ENCODE measurements around the gene CYFIP2.

CYFIP2 gene

GRCh38 chr5:157306081-157306480 is 40.2 kb downstream of the CYFIP2 start:
- Histone ChIP-seq H3K4me3 (ENCODE audit: low read depth, low read length) (no peak overlapping the region), H3K27ac (ENCODE audit: low read depth, low read length) (no peak overlapping the region), H3K36me3 (ENCODE audit: insufficient read depth, low read length) (no peaks in the 10 kb centered on the region), H3K79me2 (ENCODE audit: control insufficient read depth, insufficient read depth, low read length, unreplicated experiment) (no peaks in the 10 kb centered on the region), H3K4me1 (ENCODE audit: control insufficient read depth, insufficient read depth, low read length, unreplicated experiment) (peaks cover 8% of the 10 kb centered on the region), H2AFZ (ENCODE audit: low read length, unreplicated experiment) (no peak overlapping the region), H3K27me3 (ENCODE audit: insufficient read depth, low read length) (0 out of 2 replicates have a peak, but pooled peaks cover 6% of the 10 kb centered on the region)

- 0 out of 2 replicates have a peak, but pooled peaks cover 6% of the 10 kb centered on the region for H3K27me3 ChIP-seq (ENCODE audit: insufficient read depth, low read length)
- H2AFZ ChIP-seq (ENCODE audit: low read length, unreplicated experiment) = no peak overlapping the region
- no peaks in the 10 kb centered on the region for H3K36me3 ChIP-seq (ENCODE audit: insufficient read depth, low read length)
- H3K4me3 ChIP-seq (ENCODE audit: low read depth, low read length) = no peak overlapping the region
- peaks cover 8% of the 10 kb centered on the region for H3K4me1 ChIP-seq (ENCODE audit: control insufficient read depth, insufficient read depth, low read length, unreplicated experiment)
- no peak overlapping the region for H3K27ac ChIP-seq (ENCODE audit: low read depth, low read length)
- no peaks in the 10 kb centered on the region for H3K79me2 ChIP-seq (ENCODE audit: control insufficient read depth, insufficient read depth, low read length, unreplicated experiment)
These were observed 41.0 kb downstream of the CYFIP2 start for GRCh38 chr5:157306692-157307471.

GRCh38 chr5:157308836-157309465 is 43.0 kb downstream of the CYFIP2 start:
- Histone ChIP-seq H3K36me3 (ENCODE audit: insufficient read depth, low read length) (no peaks in the 10 kb centered on the region), H3K27ac (ENCODE audit: low read depth, low read length) (no peak overlapping the region)

DNA sequence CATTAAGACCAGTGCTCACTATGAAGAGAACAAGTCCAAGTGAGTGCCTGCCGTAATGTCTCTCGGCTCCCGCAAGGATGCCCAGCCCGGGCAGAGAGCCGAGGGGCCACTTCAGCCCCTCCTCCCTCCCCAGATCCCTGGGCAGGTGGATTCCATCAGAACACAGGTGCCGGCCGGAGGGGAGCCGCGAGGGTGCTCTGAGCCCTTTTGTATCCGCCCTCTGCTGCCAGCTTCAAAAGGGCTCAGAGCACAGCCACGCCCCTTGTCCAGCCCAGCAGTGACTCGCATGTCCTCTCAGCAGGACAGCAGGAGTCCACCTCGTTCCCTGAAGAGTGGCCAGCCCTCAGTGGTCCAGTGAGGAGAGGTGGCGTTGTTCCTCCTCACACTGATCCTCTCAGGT is 43.9 kb downstream of the CYFIP2 start:
- Histone ChIP-seq H3K36me3 (ENCODE audit: insufficient read depth, low read length) (no peaks in the 10 kb centered on the region), H2AFZ (ENCODE audit: low read length, unreplicated experiment) (no peak overlapping the region), H3K27me3 (ENCODE audit: insufficient read depth, low read length) (peaks cover 12% of the 10 kb centered on the region), H3K4me3 (ENCODE audit: low read depth, low read length) (no peak overlapping the region), H3K79me2 (ENCODE audit: control insufficient read depth, insufficient read depth, low read length, unreplicated experiment) (no peaks in the 10 kb centered on the region), H3K27ac (ENCODE audit: low read depth, low read length) (no peak overlapping the region), H3K4me1 (ENCODE audit: control insufficient read depth, insufficient read depth, low read length, unreplicated experiment) (peaks cover 8% of the 10 kb centered on the region)

More at GRCh38 chr5:157308836-157309465, 43.0 kb downstream of the CYFIP2 start:
- Histone ChIP-seq H3K4me1 (ENCODE audit: control insufficient read depth, insufficient read depth, low read length, unreplicated experiment) (peaks cover 8% of the 10 kb centered on the region), H3K4me3 (ENCODE audit: low read depth, low read length) (no peak overlapping the region), H3K27me3 (ENCODE audit: insufficient read depth, low read length) (peaks cover 6% of the 10 kb centered on the region; the same call in 1 of the 2 replicates), H2AFZ (ENCODE audit: low read length, unreplicated experiment) (no peak overlapping the region), H3K79me2 (ENCODE audit: control insufficient read depth, insufficient read depth, low read length, unreplicated experiment) (no peaks in the 10 kb centered on the region)

DNA sequence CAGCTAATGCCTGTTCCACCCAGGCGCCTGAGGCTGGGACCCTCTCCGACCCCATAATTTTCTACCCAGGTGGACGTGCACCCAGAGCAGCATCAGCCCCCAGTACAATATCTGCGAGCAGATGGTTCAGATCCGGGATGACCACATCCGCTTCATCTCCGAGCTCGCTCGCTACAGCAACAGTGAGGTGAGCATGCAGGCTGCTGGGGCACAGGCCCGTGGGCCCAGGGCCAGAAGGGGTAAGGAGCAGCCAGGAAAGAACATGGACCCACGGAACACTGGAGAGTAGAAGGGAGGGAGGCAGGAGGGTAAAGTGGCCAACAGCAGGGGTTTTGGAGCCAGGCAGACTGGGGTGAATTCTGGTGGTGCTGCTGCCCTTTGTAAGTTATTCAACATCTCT is 45.7 kb downstream of the CYFIP2 start:
- no peak overlapping the region for H3K4me3 ChIP-seq (ENCODE audit: low read depth, low read length)
- H3K27ac ChIP-seq (ENCODE audit: low read depth, low read length) = no peak overlapping the region
- H3K27me3 ChIP-seq (ENCODE audit: insufficient read depth, low read length) = peaks cover 16% of the 10 kb centered on the region
- peaks cover 8% of the 10 kb centered on the region for H3K4me1 ChIP-seq (ENCODE audit: control insufficient read depth, insufficient read depth, low read length, unreplicated experiment)
- no peak overlapping the region for H2AFZ ChIP-seq (ENCODE audit: low read length, unreplicated experiment)
- H3K79me2 ChIP-seq (ENCODE audit: control insufficient read depth, insufficient read depth, low read length, unreplicated experiment) = no peaks in the 10 kb centered on the region
- no peaks in the 10 kb centered on the region for H3K36me3 ChIP-seq (ENCODE audit: insufficient read depth, low read length)

DNA sequence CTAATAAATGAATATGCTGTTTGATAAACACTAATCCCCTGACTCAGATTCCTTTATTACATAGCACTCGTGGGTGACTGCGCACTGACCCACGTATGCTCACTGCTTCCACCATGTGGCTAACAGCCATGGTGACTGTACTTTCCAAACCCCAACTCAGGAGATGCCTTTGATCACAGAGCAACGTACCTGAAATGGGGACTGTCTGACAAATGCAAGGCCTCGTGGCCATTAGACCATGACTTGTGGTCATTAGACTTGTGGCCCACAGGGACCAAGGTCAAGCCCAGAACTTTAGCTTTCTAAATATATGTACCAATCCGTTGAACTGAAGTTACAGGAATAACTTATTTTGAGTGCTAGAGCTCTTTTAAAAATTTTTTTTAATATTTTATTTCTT is 46.6 kb downstream of the CYFIP2 start:
- Histone ChIP-seq H3K36me3 (ENCODE audit: insufficient read depth, low read length) (no peaks in the 10 kb centered on the region), H3K79me2 (ENCODE audit: control insufficient read depth, insufficient read depth, low read length, unreplicated experiment) (no peaks in the 10 kb centered on the region), H3K27ac (ENCODE audit: low read depth, low read length) (no peak overlapping the region), H3K4me3 (ENCODE audit: low read depth, low read length) (no peak overlapping the region), H3K27me3 (ENCODE audit: insufficient read depth, low read length) (peaks cover 19% of the 10 kb centered on the region), H3K4me1 (ENCODE audit: control insufficient read depth, insufficient read depth, low read length, unreplicated experiment) (peaks cover 8% of the 10 kb centered on the region), H2AFZ (ENCODE audit: low read length, unreplicated experiment) (no peak overlapping the region)

GRCh38 chr5:157322581-157322980 is 56.7 kb downstream of the CYFIP2 start:
- H3K4me1 ChIP-seq (ENCODE audit: control insufficient read depth, insufficient read depth, low read length, unreplicated experiment) = no peaks in the 10 kb centered on the region
- no peak overlapping the region for H3K27ac ChIP-seq (ENCODE audit: low read depth, low read length)
- no peak overlapping the region for H2AFZ ChIP-seq (ENCODE audit: low read length, unreplicated experiment)
- no peaks in the 10 kb centered on the region for H3K36me3 ChIP-seq (ENCODE audit: insufficient read depth, low read length)
- no peaks in the 10 kb centered on the region for H3K79me2 ChIP-seq (ENCODE audit: control insufficient read depth, insufficient read depth, low read length, unreplicated experiment)
- peaks cover 34% of the 10 kb centered on the region; the same call in 1 of the 2 replicates for H3K27me3 ChIP-seq (ENCODE audit: insufficient read depth, low read length)
- H3K4me3 ChIP-seq (ENCODE audit: low read depth, low read length) = no peak overlapping the region

DNA sequence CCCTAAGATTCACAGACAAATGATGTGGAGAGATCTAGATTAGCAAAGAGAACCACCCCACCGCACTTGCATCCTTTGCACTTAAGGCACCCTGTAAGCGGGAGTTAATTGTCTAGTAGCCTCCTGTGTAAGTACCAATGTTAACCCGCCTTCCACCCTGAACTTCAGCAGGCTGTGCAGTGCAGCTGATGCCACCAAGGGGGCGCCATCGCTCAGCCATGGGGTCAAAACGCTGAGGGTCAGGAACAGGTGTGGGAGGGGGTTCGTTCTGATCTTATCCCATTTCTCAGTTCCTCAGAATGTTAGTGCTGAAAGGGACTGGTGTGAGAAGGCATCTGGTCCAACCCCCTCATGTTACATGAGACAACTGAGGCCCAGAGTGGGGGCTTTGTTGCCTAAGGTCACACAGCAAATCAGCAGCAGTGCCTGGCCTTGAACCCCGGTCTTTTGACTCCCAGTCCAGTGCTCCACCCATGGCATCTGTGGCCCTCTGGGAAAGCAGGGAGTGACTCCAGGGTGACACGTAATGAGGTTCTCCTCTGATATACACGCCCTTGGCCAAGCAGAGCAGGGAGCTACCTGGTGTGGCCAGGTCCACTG is 57.3 kb downstream of the CYFIP2 start:
- Histone ChIP-seq H2AFZ (ENCODE audit: low read length, unreplicated experiment) (no peak overlapping the region), H3K36me3 (ENCODE audit: insufficient read depth, low read length) (no peaks in the 10 kb centered on the region), H3K79me2 (ENCODE audit: control insufficient read depth, insufficient read depth, low read length, unreplicated experiment) (no peaks in the 10 kb centered on the region), H3K27ac (ENCODE audit: low read depth, low read length) (no peak overlapping the region), H3K27me3 (ENCODE audit: insufficient read depth, low read length) (peaks cover 28% of the 10 kb centered on the region; the same call in 1 of the 2 replicates), H3K4me1 (ENCODE audit: control insufficient read depth, insufficient read depth, low read length, unreplicated experiment) (no peaks in the 10 kb centered on the region), H3K4me3 (ENCODE audit: low read depth, low read length) (no peak overlapping the region)

GRCh38 chr5:157324237-157324636 is 58.3 kb downstream of the CYFIP2 start:
- no peak overlapping the region for H3K27ac ChIP-seq (ENCODE audit: low read depth, low read length)
- no peaks in the 10 kb centered on the region for H3K36me3 ChIP-seq (ENCODE audit: insufficient read depth, low read length)
- no peaks in the 10 kb centered on the region for H3K79me2 ChIP-seq (ENCODE audit: control insufficient read depth, insufficient read depth, low read length, unreplicated experiment)
- H3K4me1 ChIP-seq (ENCODE audit: control insufficient read depth, insufficient read depth, low read length, unreplicated experiment) = no peaks in the 10 kb centered on the region
- H3K27me3 ChIP-seq (ENCODE audit: insufficient read depth, low read length) = peaks cover 23% of the 10 kb centered on the region; the same call in 1 of the 2 replicates
- H3K4me3 ChIP-seq (ENCODE audit: low read depth, low read length) = no peak overlapping the region
- H2AFZ ChIP-seq (ENCODE audit: low read length, unreplicated experiment) = no peak overlapping the region

DNA sequence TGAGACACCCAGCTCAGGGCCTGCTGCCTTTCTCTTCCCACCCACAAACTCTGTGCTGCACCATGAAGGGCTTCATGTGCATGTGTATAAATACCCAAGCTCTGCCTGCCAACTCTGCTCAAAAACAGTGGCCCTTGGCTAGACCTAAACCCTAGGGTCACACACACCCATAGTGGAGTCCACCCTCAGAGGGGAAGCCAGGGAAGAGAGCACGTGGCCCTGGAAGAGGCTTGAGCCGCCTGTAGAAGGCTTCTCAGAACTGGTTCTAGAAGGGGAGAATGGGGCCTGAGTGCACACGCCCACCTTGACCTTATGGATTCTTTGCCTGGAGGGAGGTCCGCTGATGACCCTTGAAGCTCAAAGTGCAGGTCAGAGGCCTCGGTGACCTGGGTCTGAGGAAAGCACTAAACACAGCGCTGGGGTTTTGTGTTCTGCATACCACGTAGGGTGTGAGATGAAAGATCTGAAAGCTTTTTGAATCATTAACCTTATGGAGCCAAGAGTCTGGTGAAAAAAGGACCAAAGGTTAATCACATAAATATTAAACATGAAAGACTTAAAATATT is 60.6 kb downstream of the CYFIP2 start:
- no peaks in the 10 kb centered on the region for H3K36me3 ChIP-seq (ENCODE audit: insufficient read depth, low read length)

More for the DNA sequence above, 60.6 kb downstream of the CYFIP2 start:
- no peaks in the 10 kb centered on the region for H3K79me2 ChIP-seq (ENCODE audit: control insufficient read depth, insufficient read depth, low read length, unreplicated experiment)
- H3K27ac ChIP-seq (ENCODE audit: low read depth, low read length) = no peak overlapping the region
- peaks cover 9% of the 10 kb centered on the region; the same call in 1 of the 2 replicates for H3K27me3 ChIP-seq (ENCODE audit: insufficient read depth, low read length)
- no peak overlapping the region for H2AFZ ChIP-seq (ENCODE audit: low read length, unreplicated experiment)
- no peak overlapping the region for H3K4me3 ChIP-seq (ENCODE audit: low read depth, low read length)
- H3K4me1 ChIP-seq (ENCODE audit: control insufficient read depth, insufficient read depth, low read length, unreplicated experiment) = no peaks in the 10 kb centered on the region

Measured in ACC112 (cell line).